Measurements from ENCODE around the gene ADISSP. TPM values are rescaled to one million over a fixed set of nuclear protein-coding genes. Genes with fewer than 3 reads are reported as not detected.

Gene ADISSP
- total RNA-seq, 2 experiments from 2014 or later: 47.9 to 50.4 TPM

- H3K4me1 Mint-ChIP-seq (ENCODE audit: low read depth): no peaks in the 10 kb centered on the region
- CTCF ChIA-PET: no interaction called here
- H3K27me3 Mint-ChIP-seq (ENCODE audit: low read depth): peaks cover 44% of the 10 kb centered on the region
- intact Hi-C loops (cut with micrococcal nuclease): no loop called here
- H3K9me3 Mint-ChIP-seq: no peaks in the 10 kb centered on the region
- no peak overlapping the region for H3K4me3 Mint-ChIP-seq
- DNase-seq: no peak
- no peak overlapping the region for H3K27ac Mint-ChIP-seq
- H3K36me3 Mint-ChIP-seq (ENCODE audit: low read depth): no peaks in the 10 kb centered on the region
Measured at GRCh38 chr20:3729811-3730540, 37.6 kb downstream of the ADISSP start.

- Mint-ChIP-seq H3K36me3 (ENCODE audit: low read depth) (no peaks in the 10 kb centered on the region), H3K9me3 (no peaks in the 10 kb centered on the region), H3K4me1 (ENCODE audit: low read depth) (no peaks in the 10 kb centered on the region), H3K4me3 (no peak overlapping the region), H3K27ac (no peak overlapping the region), H3K27me3 (ENCODE audit: low read depth) (peaks cover 44% of the 10 kb centered on the region)
- intact Hi-C loops (cut with micrococcal nuclease): no loop called here
- CTCF ChIA-PET: no interaction called here
- no peak for DNase-seq
Measured at GRCh38 chr20:3729378-3729777, 38.2 kb downstream of the ADISSP start.

GRCh38 chr20:3728876-3729275 is 38.7 kb downstream of the ADISSP start:
- no peak for DNase-seq
- intact Hi-C loops (cut with micrococcal nuclease): no loop called here
- H3K27ac Mint-ChIP-seq: no peak overlapping the region
- H3K36me3 Mint-ChIP-seq (ENCODE audit: low read depth): no peaks in the 10 kb centered on the region
- CTCF ChIA-PET: no interaction called here
- H3K9me3 Mint-ChIP-seq: no peaks in the 10 kb centered on the region
- H3K4me3 Mint-ChIP-seq: no peak overlapping the region
- no peaks in the 10 kb centered on the region for H3K4me1 Mint-ChIP-seq (ENCODE audit: low read depth)
- H3K27me3 Mint-ChIP-seq (ENCODE audit: low read depth): peaks cover 43% of the 10 kb centered on the region

- no peaks in the 10 kb centered on the region for H3K4me1 Mint-ChIP-seq (ENCODE audit: low read depth)
- CTCF ChIA-PET: no interaction called here
- no peaks in the 10 kb centered on the region for H3K36me3 Mint-ChIP-seq (ENCODE audit: low read depth)
- H3K27ac Mint-ChIP-seq: no peak overlapping the region
- no peaks in the 10 kb centered on the region for H3K9me3 Mint-ChIP-seq
- H3K4me3 Mint-ChIP-seq: no peak overlapping the region
- H3K27me3 Mint-ChIP-seq (ENCODE audit: low read depth): peaks cover 40% of the 10 kb centered on the region
- intact Hi-C loops (cut with micrococcal nuclease): no loop called here
- DNase-seq: no peak
Measured at GRCh38 chr20:3728354-3728753, 39.2 kb downstream of the ADISSP start.

- no peaks in the 10 kb centered on the region for H3K36me3 Mint-ChIP-seq (ENCODE audit: low read depth)
- CTCF ChIA-PET: interaction anchor here (1.5 kb wide), 1 partner anchor 17 kb away, joined by 3 read pairs; no protein-coding TSS in a partner anchor
- no peak for DNase-seq
- H3K9me3 Mint-ChIP-seq: no peaks in the 10 kb centered on the region
- no peak overlapping the region for H3K27ac Mint-ChIP-seq
- peaks cover 32% of the 10 kb centered on the region for H3K27me3 Mint-ChIP-seq (ENCODE audit: low read depth)
- H3K4me3 Mint-ChIP-seq: no peak overlapping the region
- H3K4me1 Mint-ChIP-seq (ENCODE audit: low read depth): no peaks in the 10 kb centered on the region
- intact Hi-C loops (cut with micrococcal nuclease): no loop called here
Measured at GRCh38 chr20:3727401-3728021, 40.0 kb downstream of the ADISSP start.

- CTCF ChIA-PET: interaction anchor here (0.6 to 1.4 kb wide), 2 partner anchors 48 to 177 kb away, joined by 5 read pairs; no protein-coding TSS in a partner anchor
- Mint-ChIP-seq H3K27me3 (ENCODE audit: low read depth) (peaks cover 17% of the 10 kb centered on the region), H3K4me3 (no peak overlapping the region), H3K9me3 (no peaks in the 10 kb centered on the region), H3K27ac (no peak overlapping the region), H3K36me3 (ENCODE audit: low read depth) (no peaks in the 10 kb centered on the region), H3K4me1 (ENCODE audit: low read depth) (no peaks in the 10 kb centered on the region)
- no peak for DNase-seq
- intact Hi-C loops (cut with micrococcal nuclease): no loop called here
Measured at GRCh38 chr20:3724356-3724755, 43.2 kb downstream of the ADISSP start.

- DNase-seq: no peak
- Mint-ChIP-seq H3K4me3 (no peak overlapping the region), H3K27ac (no peak overlapping the region), H3K36me3 (ENCODE audit: low read depth) (no peaks in the 10 kb centered on the region), H3K9me3 (no peaks in the 10 kb centered on the region), H3K27me3 (ENCODE audit: low read depth) (peaks cover 14% of the 10 kb centered on the region), H3K4me1 (ENCODE audit: low read depth) (no peaks in the 10 kb centered on the region)
- intact Hi-C loops (cut with micrococcal nuclease): no loop called here
- CTCF ChIA-PET: no interaction called here
Measured at GRCh38 chr20:3723284-3723683, 44.3 kb downstream of the ADISSP start.

- no peak for DNase-seq
- CTCF ChIA-PET: interaction anchor here (0.7 to 1.0 kb wide), 2 partner anchors 45 to 259 kb away, joined by 3 to 5 read pairs; partner anchors contain the start of gene ADISSP
- Mint-ChIP-seq H3K27me3 (ENCODE audit: low read depth) (peaks cover 3% of the 10 kb centered on the region), H3K27ac (no peak overlapping the region), H3K36me3 (ENCODE audit: low read depth) (no peaks in the 10 kb centered on the region), H3K4me3 (no peak overlapping the region), H3K9me3 (no peaks in the 10 kb centered on the region), H3K4me1 (ENCODE audit: low read depth) (no peaks in the 10 kb centered on the region)
- intact Hi-C loops (cut with micrococcal nuclease): no loop called here
Measured at GRCh38 chr20:3721912-3722311, 45.6 kb downstream of the ADISSP start.

GRCh38 chr20:3720626-3721025 is 46.9 kb downstream of the ADISSP start:
- Mint-ChIP-seq H3K4me3 (no peak overlapping the region), H3K9me3 (no peaks in the 10 kb centered on the region), H3K36me3 (ENCODE audit: low read depth) (no peaks in the 10 kb centered on the region), H3K27me3 (ENCODE audit: low read depth) (peaks cover 4% of the 10 kb centered on the region), H3K27ac (no peak overlapping the region), H3K4me1 (ENCODE audit: low read depth) (no peaks in the 10 kb centered on the region)
- CTCF ChIA-PET: interaction anchor here (0.9 to 1.8 kb wide), 3 partner anchors 10 to 44 kb away, joined by 3 to 10 read pairs (median 3); no protein-coding TSS in a partner anchor
- intact Hi-C loops (cut with micrococcal nuclease): no loop called here
- DNase-seq: no peak

GRCh38 chr20:3720068-3720467 is 47.5 kb downstream of the ADISSP start:
- intact Hi-C loops (cut with micrococcal nuclease): no loop called here
- CTCF ChIA-PET: interaction anchor here (0.9 to 1.8 kb wide), 3 partner anchors 9 to 43 kb away, joined by 3 to 10 read pairs (median 3); no protein-coding TSS in a partner anchor
- Mint-ChIP-seq H3K27ac (no peak overlapping the region), H3K4me1 (ENCODE audit: low read depth) (no peaks in the 10 kb centered on the region), H3K36me3 (ENCODE audit: low read depth) (no peaks in the 10 kb centered on the region), H3K9me3 (no peaks in the 10 kb centered on the region), H3K27me3 (ENCODE audit: low read depth) (peaks cover 4% of the 10 kb centered on the region), H3K4me3 (no peak overlapping the region)
- no peak for DNase-seq

GRCh38 chr20:3719046-3719445 is 48.5 kb downstream of the ADISSP start:
- H3K27ac Mint-ChIP-seq: no peak overlapping the region
- no peaks in the 10 kb centered on the region for H3K9me3 Mint-ChIP-seq
- no peak for DNase-seq
- no peaks in the 10 kb centered on the region for H3K36me3 Mint-ChIP-seq (ENCODE audit: low read depth)
- H3K27me3 Mint-ChIP-seq (ENCODE audit: low read depth): peaks cover 4% of the 10 kb centered on the region
- H3K4me3 Mint-ChIP-seq: no peak overlapping the region
- no peaks in the 10 kb centered on the region for H3K4me1 Mint-ChIP-seq (ENCODE audit: low read depth)
- intact Hi-C loops (cut with micrococcal nuclease): no loop called here
- CTCF ChIA-PET: interaction anchor here (1.7 to 1.8 kb wide), 2 partner anchors 8 to 42 kb away, joined by 6 to 10 read pairs; no protein-coding TSS in a partner anchor

- no peaks in the 10 kb centered on the region for H3K4me1 Mint-ChIP-seq (ENCODE audit: low read depth)
- no peaks in the 10 kb centered on the region for H3K9me3 Mint-ChIP-seq
- peaks cover 5% of the 10 kb centered on the region for H3K27me3 Mint-ChIP-seq (ENCODE audit: low read depth)
- H3K4me3 Mint-ChIP-seq: no peak overlapping the region
- DNase-seq: peak; percentile 24
- no peak overlapping the region for H3K27ac Mint-ChIP-seq
- intact Hi-C loops (cut with micrococcal nuclease): loop anchor here (1.0 kb wide), 2 partner anchors 52 to 139 kb away; no protein-coding TSS in a partner anchor
- H3K36me3 Mint-ChIP-seq (ENCODE audit: low read depth): no peaks in the 10 kb centered on the region
- CTCF ChIA-PET: interaction anchor here (0.6 to 1.5 kb wide), 8 partner anchors 12 to 463 kb away, joined by 3 to 6 read pairs (median 3); partner anchors contain the start of gene ADISSP
Measured at GRCh38 chr20:3716195-3716834, 51.2 kb downstream of the ADISSP start.

All from activated naive CD4-positive, alpha-beta T cell treated with anti-CD3 and anti-CD28 coated beads for 36 hours (primary cell).